SH-SY5Y (cell line): ENCODE data around the gene KIF26B.

Source experiments
- GATA2 ChIP-seq: IDR thresholded peaks from 2 replicates; pipeline ENCODE4 v1.6.1; 2011; ENCODE audit warnings: mild to moderate bottlenecking, low read depth, low read length
- GATA3 ChIP-seq: IDR thresholded peaks from 2 replicates; pipeline ENCODE4 v1.6.1; 2011; ENCODE audit warnings: low read depth, mild to moderate bottlenecking, low read length, moderate library complexity

KIF26B gene

GRCh38 chr1:245433561-245433960, 278.8 kb downstream of the KIF26B start:
- no peak for TF ChIP-seq GATA3
- no peak for TF ChIP-seq GATA2

- TF ChIP-seq GATA3 (no peak), GATA2 (no peak)
Observed at GRCh38 chr1:245434280-245434679, 279.5 kb downstream of the KIF26B start.

GRCh38 chr1:245436407-245436806, 281.6 kb downstream of the KIF26B start:
- no peak for TF ChIP-seq GATA3
- TF ChIP-seq GATA2 = no peak

GRCh38 chr1:245437369-245438062, 282.7 kb downstream of the KIF26B start:
- TF ChIP-seq GATA2 = no peak
- no peak for TF ChIP-seq GATA3

- no peak for TF ChIP-seq GATA3
- TF ChIP-seq GATA2 = no peak
Observed at GRCh38 chr1:245440922-245441321, 286.1 kb downstream of the KIF26B start.

- TF ChIP-seq GATA3 = peak; percentile 73
- peak; percentile 92 for TF ChIP-seq GATA2
Observed at GRCh38 chr1:245441689-245442088, 286.9 kb downstream of the KIF26B start.

GRCh38 chr1:245444147-245444828, 289.5 kb downstream of the KIF26B start:
- TF ChIP-seq GATA3 (no peak), GATA2 (no peak)

GRCh38 chr1:245444945-245445344, 290.2 kb downstream of the KIF26B start:
- TF ChIP-seq GATA3 (no peak), GATA2 (no peak)

GRCh38 chr1:245448531-245448930, 293.7 kb downstream of the KIF26B start:
- TF ChIP-seq GATA2 (no peak), GATA3 (no peak)

GRCh38 chr1:245448975-245449431, 294.2 kb downstream of the KIF26B start:
- TF ChIP-seq GATA3 = no peak
- no peak for TF ChIP-seq GATA2

- TF ChIP-seq GATA3 = no peak
- TF ChIP-seq GATA2 = no peak
Observed at GRCh38 chr1:245453541-245453940, 298.8 kb downstream of the KIF26B start.

- TF ChIP-seq GATA2 = no peak
- TF ChIP-seq GATA3 = no peak
Observed at GRCh38 chr1:245454051-245454450, 299.3 kb downstream of the KIF26B start.

GRCh38 chr1:245457562-245457961, 302.8 kb downstream of the KIF26B start:
- TF ChIP-seq GATA2 = no peak
- no peak for TF ChIP-seq GATA3

- TF ChIP-seq GATA3 (no peak), GATA2 (no peak)
Observed at GRCh38 chr1:245458234-245458633, 303.4 kb downstream of the KIF26B start.

- TF ChIP-seq GATA3 (no peak), GATA2 (no peak)
Observed at GRCh38 chr1:245458761-245459174, 304.0 kb downstream of the KIF26B start.
